GM20000 (cell line): ENCODE results near the gene ANXA10.
"Not testable (repeated sequence)": the region's sequence is repeated elsewhere in the genome, so short reads cannot be mapped to it uniquely, and the experiment has no call there.

Experiments used
- DNase-seq: peaks from one replicate; pipeline ENCODE4 v3.0.0; 2012; ENCODE audit warnings: low spot score
- TF ChIP-seq, protein P1 (sequence below): IDR thresholded peaks from 2 replicates; pipeline ENCODE4 v1.5.1; 2012; ENCODE audit warnings: mild to moderate bottlenecking, control low read depth; ENCODE audit errors: extremely low read depth, missing control alignments

ANXA10 gene

DNA sequence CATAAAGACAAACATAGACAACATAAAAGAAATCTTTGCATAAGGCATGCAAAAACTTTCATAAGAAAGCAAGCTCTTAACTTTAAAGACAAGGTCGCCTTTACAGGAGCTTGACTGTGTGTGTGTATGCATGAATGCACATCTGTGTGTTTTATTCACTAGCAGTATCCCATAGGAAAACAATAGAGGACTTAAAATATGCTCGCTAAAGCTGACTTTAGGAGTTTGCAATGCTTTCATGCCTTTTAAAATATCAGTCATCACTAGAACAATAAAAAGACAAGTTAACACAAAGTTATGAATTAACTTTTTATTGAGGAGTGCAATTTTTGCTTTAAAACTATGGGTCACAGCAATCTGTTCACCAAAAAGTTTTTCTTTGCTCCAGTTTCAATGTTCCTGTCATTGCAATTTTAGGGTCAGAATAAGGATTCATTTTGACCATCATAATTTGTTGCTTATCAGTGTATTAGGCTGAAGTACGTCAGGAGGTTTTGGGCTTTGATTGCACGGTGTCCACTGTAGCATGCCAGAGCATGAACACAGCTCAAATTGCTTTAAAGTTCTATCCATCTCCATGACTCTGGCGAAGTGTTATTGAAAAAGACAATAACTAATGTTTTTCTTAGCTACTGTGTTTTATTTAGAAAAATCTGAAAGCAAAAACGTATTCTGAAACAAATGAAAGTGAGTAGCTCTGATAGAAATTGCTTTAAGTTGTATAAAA lies 36.9 kb downstream of the ANXA10 start:
- TF ChIP-seq, protein P1, sequence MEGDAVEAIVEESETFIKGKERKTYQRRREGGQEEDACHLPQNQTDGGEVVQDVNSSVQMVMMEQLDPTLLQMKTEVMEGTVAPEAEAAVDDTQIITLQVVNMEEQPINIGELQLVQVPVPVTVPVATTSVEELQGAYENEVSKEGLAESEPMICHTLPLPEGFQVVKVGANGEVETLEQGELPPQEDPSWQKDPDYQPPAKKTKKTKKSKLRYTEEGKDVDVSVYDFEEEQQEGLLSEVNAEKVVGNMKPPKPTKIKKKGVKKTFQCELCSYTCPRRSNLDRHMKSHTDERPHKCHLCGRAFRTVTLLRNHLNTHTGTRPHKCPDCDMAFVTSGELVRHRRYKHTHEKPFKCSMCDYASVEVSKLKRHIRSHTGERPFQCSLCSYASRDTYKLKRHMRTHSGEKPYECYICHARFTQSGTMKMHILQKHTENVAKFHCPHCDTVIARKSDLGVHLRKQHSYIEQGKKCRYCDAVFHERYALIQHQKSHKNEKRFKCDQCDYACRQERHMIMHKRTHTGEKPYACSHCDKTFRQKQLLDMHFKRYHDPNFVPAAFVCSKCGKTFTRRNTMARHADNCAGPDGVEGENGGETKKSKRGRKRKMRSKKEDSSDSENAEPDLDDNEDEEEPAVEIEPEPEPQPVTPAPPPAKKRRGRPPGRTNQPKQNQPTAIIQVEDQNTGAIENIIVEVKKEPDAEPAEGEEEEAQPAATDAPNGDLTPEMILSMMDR: no peak
- no peak for DNase-seq

DNA sequence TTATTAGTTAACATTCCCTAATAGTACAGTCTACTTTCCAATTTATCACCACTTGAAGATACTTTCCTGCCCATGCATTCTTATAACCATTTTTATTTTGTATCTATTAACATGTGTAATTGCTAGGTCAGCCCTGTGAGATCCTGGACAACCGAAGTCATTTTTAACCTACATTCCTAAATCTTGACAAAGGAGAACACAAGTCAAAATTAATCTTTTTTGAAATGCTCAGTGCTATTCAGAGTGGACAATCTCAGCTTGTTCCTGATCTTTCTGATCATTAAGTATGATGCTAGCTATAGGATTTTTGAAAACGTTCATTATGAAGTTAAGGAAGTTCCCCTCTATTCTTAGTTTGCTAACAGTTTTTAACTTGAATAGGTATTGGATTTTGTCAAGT lies 37.5 kb downstream of the ANXA10 start:
- TF ChIP-seq, protein P1: no peak
- no peak for DNase-seq

DNA sequence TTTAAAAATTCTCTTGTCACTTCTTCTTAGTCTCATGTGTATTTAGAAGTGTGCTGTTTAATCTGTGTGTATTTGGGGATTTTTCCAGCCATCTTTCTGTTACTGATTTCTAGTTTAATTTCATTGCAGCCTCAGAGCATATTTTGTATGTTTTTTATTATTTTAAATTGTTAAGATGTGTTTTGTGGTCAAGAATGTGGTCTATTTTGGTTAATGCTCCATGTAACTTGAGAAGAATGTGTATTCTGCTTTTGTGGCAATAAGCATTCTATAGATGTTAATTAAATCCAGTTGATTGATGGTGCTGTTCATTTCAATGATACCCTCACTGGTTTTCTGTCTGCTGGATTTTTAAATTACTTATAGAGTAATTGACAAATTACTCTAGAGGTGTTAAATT lies 38.9 kb downstream of the ANXA10 start:
- TF ChIP-seq, protein P1: no peak
- no peak for DNase-seq

DNA sequence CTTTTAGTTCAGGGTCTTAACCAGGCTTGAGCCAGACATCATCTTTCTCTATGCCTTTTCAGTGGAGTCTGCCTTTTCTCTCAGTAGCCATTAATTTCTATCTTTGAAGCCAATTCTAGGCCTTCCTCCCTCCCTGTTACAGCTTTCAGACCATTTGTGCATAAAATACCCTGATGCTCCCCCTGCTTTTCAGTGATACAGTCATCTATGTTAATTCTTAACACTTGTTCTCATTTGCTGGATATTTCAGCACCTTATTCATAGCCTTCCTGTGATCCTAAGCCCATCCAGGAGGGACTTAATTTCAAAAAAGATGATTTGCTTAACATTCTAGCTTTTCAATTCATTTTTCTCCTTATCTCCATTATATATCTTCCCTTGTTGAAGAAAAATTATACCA lies 42.3 kb downstream of the ANXA10 start:
- DNase-seq: no peak
- TF ChIP-seq, protein P1: no peak

DNA sequence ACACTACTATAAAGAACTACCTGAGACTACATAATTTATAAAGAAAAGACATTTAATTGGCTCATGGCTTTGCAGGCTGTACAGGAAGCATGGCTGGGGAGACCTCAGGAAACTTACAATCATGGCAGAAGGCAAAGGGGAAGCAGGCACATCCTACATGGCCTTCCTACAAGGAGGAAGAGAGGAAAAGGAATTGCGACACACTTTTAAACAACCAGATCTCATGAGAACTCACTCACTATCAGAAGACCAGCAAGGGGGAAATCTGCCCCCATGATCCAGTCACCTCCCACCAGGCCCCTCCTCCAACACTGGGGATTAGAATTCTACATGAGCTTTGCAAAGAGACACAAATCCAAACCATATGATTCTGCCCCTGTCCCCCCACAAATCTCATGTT lies 43.5 kb downstream of the ANXA10 start:
- not testable (repeated sequence) for DNase-seq

DNA sequence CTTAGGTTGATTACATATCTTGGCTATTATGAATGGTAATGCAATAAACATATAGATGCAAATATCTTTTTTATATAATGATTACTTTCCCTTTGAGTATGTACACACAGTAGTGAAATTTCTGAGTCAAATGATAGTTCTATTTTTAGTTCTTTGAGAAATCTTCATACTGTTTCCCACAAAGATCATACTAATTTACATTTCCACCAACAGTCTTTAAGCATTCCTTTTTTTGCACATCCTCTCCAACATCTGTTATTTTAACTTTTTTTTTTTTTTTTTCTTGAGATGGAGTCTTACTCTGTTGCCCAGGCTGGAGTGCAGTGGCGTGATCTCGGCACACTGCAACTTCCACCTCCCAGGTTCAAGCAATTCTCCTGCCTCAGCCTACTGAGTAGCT lies 45.4 kb downstream of the ANXA10 start:
- DNase-seq: not testable (repeated sequence)

DNA sequence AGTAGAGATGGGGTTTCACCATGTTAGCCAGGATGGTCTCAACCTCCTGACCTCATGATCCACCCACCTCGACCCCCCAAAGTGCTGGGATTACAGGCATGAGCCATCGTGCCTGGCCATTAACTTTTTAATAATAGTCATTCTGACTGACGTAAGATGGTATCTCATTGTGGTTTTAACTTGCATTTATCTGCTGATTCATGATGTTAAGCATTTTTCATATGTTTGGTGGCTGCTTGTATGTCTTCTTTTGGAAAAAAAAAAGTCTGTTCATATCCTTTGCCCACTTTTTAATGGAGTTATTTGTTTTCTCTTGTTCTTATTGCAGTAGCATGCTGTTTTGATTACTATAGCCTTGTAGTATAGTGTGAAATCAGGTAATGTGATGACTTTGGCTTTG lies 45.8 kb downstream of the ANXA10 start:
- DNase-seq: no peak
- TF ChIP-seq, protein P1: no peak

DNA sequence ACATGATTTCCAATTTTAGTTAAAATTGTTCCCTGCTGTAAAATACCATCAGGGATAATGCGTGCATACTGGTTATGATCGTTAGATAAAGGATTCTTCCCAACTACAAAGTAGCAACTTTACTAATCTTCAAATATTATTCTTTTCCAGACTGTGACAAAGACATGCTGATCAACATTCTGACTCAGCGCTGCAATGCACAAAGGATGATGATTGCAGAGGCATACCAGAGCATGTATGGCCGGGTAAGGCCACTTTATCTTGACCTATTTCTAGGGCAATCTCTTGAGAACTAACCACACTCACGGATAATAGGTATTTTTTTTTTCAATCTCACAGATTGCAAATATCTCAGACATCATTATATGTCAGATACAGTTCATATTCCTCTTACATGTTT lies 47.0 kb downstream of the ANXA10 start:
- TF ChIP-seq, protein P1: no peak
- DNase-seq: no peak

DNA sequence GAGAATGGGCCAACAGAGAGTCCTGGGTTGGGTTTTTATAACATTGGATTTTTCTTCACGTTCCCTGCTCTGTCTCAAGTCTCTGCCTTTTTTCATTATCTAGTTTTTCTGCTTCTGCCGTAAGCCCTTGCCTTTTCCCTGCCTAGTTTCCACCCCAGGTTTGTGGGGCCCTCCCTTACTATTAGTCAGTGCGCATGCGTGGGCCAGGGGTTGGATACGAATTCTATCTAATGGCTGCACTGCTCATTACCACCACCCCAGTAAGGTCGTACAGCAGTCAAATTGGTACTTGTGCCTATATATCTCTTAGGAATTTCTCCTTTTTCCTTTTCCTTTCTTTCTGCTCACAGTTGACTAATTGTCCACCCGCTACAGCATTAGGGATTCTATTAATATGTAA lies 49.4 kb downstream of the ANXA10 start:
- TF ChIP-seq, protein P1: no peak
- no peak for DNase-seq
